Pancreas (tissue), 10 donors: ENCODE data around the gene GUK1. TPM values are rescaled to one million over a fixed set of nuclear protein-coding genes. Genes with fewer than 3 reads are reported as not detected.

ENCODE experiments used
- ATAC-seq, 4 donors: fragments of 200-7000 bp; cut with Tn5 transposase; one replicate each; pipeline versions ENCODE4 v1.8.0 to v1.9.1; 2020; ENCODE audit warnings: mild to moderate bottlenecking in 4 of 4, moderate library complexity in 4 of 4
- DNase-seq, 6 donors: peaks; one replicate each; pipeline ENCODE4 v3.0.0-alpha.2; 2020
- FAIRE-seq: peaks from 2 replicates; lab custom pipeline; 2012; peaks lifted over from hg19 to GRCh38; lab: Jason Lieb, UNC
- H3K27ac ChIP-seq, 4 donors: fragments of 200-600 bp; sonication (generic); 1 replicate in 3 of 4; 2 replicates in 1 of 4; pipeline versions ENCODE4 v1.5.0 to v1.8.0; 2020
- H3K27me3 ChIP-seq, 4 donors: fragments of 200-600 bp; one replicate each; pipeline ENCODE4 v1.8.0; 2021
- H3K36me3 ChIP-seq, 3 donors: fragments of 200-600 bp; sonication (generic) in 1 of 3; one replicate each; pipeline versions ENCODE4 v1.5.0 to v1.8.0; 2020 to 2021
- H3K4me1 ChIP-seq, 3 donors: fragments of 200-600 bp; one replicate each; pipeline ENCODE4 v1.8.0; 2021
- H3K4me3 ChIP-seq, 4 donors: fragments of 200-600 bp; sonication (generic) in 2 of 4; one replicate each; pipeline versions ENCODE4 v1.5.0 to v1.8.0; 2020 to 2021
- H3K9me3 ChIP-seq, 4 donors: fragments of 200-600 bp; one replicate each; pipeline ENCODE4 v1.8.0; 2021
- whole genome bisulfite sequencing, 2 donors: extraction: QIAGEN DNeasy Blood & Tissue Kit; methylation state at CpG; one replicate each; pipeline ENCODE4 v1.1.7; 2013; 5-methylcytosine and 5-hydroxymethylcytosine counted together
- intact Hi-C, 3 donors: fragments of 100-400 bp; cut with DNase I; formaldehyde crosslinking; loops; one replicate each; pipeline versions ENCODE4 v1.11.1 to v1.14.2; 2022
- polyA plus RNA-seq, 2 donors: library from polyadenylated mRNA; stranded (reverse); fragments of 200-250 nt; gene quantifications; one replicate each; pipeline ENCODE4 v1.2.3, GENCODE V29; 2013
- total RNA-seq, 6 donors: library from RNA; stranded (reverse); fragmentation: NEBNext Ultra II Directional in 4 of 6; extraction: Animal tissue kit (Norgen Biotek cat#: 25700) in 4 of 6; gene quantifications; one replicate each; pipeline versions ENCODE4 v1.2.1 to v1.2.4, GENCODE V29; 2021 to 2023
- TF ChIP-seq, protein P1 (sequence below), 4 donors: fragments of 200-600 bp; sonication (generic) in 3 of 4; IDR thresholded peaks; one replicate each; pipeline versions ENCODE4 v1.5.0 to v1.8.0; 2021; ENCODE audit warnings: antibody characterized with exemption in 4 of 4
- donor health status: healthy with polysubstance abuse.
- donor health status: DM: no; HTN: no; CAD: no; lungs with moderate emphysema.
- donor health status: DM: no; HTN: no; CAD: no.
- donor health status: control.
- donor health status: control.
- donor health status: Bipolar disorder and iron deficiency.
- donor health status: DM: yes; HTN: yes; CAD: no.
- donor health status: DM: no; HTN: no; CAD: no.
- donor health status: DM: no; HTN: no; CAD: no.
- donor health status: DM: yes; HTN: yes; CAD: no.

The GUK1 gene
- total and polyA plus RNA-seq, 8 donors: 71.5 to 317 (median 101) TPM

DNA sequence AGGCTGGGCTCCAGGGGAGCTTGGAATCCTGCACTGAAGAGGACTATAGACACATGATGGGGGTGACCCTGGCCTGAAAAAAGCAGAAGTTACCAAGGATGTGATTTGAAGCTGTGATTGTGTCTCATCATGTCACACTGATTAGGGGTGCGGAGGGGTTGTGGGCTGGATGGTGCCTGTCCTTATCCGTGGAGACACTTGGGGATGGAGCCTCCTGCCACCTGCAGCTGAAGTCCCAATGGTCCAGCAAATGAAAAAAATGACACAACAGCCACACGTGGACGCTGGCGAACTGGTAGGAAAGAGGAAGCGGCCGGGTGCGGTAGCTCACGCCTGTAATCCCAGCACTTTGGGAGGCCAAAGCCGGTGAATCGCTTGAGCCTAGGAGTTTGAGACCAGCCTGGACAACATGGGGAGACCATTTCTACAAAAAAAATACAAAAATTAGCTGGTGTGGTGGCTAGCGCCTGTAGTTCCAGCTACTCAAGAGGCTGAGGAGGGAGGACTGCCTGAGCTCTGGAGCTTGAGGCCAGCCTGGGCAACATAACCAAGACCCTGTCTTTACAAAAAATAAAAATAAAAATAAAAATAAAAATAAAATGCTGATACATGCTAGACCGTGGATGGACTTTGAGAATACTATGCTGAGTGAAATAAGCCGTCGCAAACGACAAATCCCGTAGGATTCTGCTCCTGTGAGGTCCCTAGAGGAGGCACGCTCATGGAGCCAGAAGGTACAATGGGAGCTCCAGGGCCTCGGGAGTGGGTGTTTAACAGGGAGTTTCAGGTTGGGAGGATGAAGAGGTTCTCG lies 24.7 kb downstream of the GUK1 start:
- no peak for FAIRE-seq

DNA sequence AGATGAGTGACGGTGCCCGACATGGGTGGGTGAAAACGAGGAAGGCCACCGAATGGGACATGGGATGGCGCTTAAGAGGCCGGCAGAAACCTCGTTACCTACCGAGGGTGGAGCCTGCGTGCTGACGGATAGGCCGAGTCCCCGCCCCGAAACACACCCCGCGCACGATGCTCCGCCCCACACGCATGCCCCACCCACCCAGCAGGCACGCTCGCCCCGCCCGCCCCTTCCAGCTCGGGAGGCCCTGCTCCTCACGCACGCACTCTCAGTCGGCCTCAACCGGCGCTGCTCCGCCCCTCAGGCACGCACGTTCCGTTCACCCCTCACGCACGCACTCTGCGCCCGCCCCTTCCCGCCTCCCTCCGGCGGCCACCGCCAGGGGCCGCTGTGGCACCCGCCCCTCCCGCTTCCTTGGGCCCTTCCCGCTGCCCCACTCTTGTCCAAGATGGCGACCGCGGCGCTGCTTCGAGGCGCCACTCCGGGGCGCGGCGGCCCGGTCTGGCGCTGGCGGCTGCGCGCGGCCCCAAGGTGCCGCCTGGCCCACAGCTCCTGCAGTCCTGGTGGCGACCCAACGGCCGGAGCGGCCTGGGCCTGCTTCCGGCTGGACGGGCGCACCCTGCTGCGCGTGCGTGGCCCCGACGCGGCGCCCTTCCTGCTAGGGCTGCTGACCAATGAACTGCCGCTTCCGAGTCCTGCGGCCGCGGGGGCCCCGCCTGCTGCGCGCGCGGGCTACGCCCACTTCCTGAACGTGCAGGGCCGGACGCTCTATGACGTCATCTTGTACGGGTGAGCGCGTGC lies 25.5 kb downstream of the GUK1 start, which contains the start of gene IBA57:
IBA57 (plus strand) TSS at position 433 of the 798 bp plus-strand sequence; CDS start at position 446, 13 bp downstream.
- WGBS, 2 donors: 0% methylated on average over 70 to 93 of the region's 93 CpGs
- Histone ChIP-seq H3K27me3 (no peaks in the 10 kb centered on the region), H3K27ac (peak within 1 kb of the TSS; percentile 99 to 100 (median 100)), H3K36me3 (no peaks in the 10 kb centered on the region), H3K4me1 (no peaks in the 10 kb centered on the region), H3K9me3 (no peaks in the 10 kb centered on the region), H3K4me3 (peak within 1 kb of the TSS; percentile 66 to 84 (median 78))
- TF ChIP-seq, protein P1, sequence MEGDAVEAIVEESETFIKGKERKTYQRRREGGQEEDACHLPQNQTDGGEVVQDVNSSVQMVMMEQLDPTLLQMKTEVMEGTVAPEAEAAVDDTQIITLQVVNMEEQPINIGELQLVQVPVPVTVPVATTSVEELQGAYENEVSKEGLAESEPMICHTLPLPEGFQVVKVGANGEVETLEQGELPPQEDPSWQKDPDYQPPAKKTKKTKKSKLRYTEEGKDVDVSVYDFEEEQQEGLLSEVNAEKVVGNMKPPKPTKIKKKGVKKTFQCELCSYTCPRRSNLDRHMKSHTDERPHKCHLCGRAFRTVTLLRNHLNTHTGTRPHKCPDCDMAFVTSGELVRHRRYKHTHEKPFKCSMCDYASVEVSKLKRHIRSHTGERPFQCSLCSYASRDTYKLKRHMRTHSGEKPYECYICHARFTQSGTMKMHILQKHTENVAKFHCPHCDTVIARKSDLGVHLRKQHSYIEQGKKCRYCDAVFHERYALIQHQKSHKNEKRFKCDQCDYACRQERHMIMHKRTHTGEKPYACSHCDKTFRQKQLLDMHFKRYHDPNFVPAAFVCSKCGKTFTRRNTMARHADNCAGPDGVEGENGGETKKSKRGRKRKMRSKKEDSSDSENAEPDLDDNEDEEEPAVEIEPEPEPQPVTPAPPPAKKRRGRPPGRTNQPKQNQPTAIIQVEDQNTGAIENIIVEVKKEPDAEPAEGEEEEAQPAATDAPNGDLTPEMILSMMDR (IDR thresholded peaks at IDR 0.05): peak; percentile 68 to 96 (median 90)
- DNase-seq (peak; percentile 98 to 100 (median 100)), ATAC-seq (peak; percentile 86 to 92 (median 90)), FAIRE-seq (no peak)
- intact Hi-C loops: no loop called here

More for the DNA sequence above, 24.7 kb downstream of the GUK1 start:
- intact Hi-C loops: no loop called here
- 47 to 50% methylated on average over 20 of the region's 20 CpGs for WGBS, 2 donors
- Histone ChIP-seq H3K4me1 (no peaks in the 10 kb centered on the region), H3K4me3 (peak overlapping the region; percentile 19 to 73 (median 34)), H3K36me3 (no peaks in the 10 kb centered on the region), H3K27ac (peak overlapping the region; percentile 49 to 100 (median 86)), H3K27me3 (no peaks in the 10 kb centered on the region), H3K9me3 (no peaks in the 10 kb centered on the region)
- TF ChIP-seq, protein P1 (IDR thresholded peaks at IDR 0.05): no peak
- peak; percentile 1 to 3 (median 1) for ATAC-seq
- peak in 4 of 6 donors; percentile 41 to 66 (median 45) for DNase-seq

DNA sequence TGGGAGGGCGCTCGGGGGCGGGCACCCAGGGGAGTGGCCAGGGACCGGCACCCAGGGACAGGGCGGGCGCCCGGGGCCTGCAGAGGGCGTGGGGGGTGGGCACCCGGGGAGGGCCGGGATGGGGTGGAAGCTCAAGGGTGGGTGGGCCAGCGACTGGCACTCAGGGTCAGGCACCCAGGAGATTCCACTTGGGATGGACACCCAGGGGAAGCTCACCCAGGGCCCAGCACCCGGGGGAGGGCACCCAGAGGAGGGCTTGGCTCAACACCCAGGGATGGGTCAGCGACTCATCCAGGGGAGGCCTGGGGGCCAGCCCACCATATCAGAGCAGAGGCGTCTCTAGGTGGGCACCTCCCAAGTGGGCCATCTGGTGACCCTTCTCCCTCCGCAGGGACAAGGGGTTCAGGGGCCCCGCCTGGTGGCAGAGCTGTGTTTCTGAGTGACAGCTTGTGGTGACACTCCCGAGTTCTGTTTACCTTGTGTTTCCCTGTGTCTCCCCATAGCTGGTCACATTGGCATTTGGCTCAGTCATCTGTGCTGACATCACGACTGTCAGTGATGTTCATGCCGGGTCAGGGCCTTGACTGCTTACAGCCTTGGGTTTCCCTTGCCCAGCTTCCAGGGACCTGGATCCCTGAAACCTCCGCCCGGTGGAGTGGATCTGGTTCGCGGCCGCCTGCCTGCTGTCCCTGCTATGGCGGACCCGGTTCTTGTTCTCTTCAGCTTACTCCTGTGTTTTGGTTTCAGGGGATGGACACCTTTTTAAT lies 26.3 kb downstream of the GUK1 start:
- H3K36me3 ChIP-seq: no peaks in the 10 kb centered on the region
- H3K27me3 ChIP-seq: no peaks in the 10 kb centered on the region
- 5 to 10% methylated on average over 25 to 26 of the region's 26 CpGs for WGBS, 2 donors
- H3K9me3 ChIP-seq: no peaks in the 10 kb centered on the region
- DNase-seq: peak in 3 of 6 donors; percentile 55 to 75 (median 74)
- TF ChIP-seq, protein P1 (IDR thresholded peaks at IDR 0.05): peak in 1 of 4 donors; percentile 5
- no peaks in the 10 kb centered on the region for H3K4me1 ChIP-seq
- FAIRE-seq: no peak
- H3K4me3 ChIP-seq: peak overlapping the region; percentile 66 to 84 (median 78)
- intact Hi-C loops: no loop called here
- ATAC-seq: peak; percentile 6 to 40 (median 14)
- H3K27ac ChIP-seq: peak overlapping the region; percentile 99 to 100 (median 100)

DNA sequence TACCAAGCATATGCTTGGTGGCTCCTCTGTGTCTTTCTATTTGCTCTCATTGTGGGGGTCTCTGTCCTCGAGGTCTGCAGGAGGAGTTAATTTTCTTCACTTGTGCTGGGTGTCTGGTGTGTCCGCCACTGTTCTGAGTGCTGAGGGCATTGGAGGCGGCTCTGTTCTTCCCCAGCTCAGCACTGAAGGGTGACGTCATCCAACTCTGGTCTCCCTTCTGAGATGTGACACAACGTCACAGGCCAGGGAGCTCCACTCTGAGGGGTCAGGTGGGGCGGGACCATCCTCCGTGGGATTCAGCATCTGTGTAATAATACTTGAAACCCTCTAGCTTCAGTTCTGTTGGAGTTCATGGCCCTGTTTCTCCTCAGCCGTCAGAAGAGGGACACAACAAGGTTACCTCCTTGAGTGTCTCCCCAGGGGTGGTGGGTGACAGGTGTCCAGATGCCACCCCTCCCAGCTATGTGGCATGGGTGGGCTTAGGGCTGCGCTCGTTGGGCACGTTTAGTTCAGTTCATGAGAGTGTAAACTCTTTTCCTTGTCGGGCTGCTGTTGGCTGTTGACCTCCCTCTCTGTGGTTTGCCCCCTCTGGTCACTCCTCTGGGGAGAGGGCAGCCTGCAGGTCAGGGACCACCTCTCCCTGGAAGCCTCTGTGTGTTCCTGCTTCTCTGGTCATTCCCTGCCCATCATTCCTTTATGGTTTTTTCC lies 28.6 kb downstream of the GUK1 start:
- Histone ChIP-seq H3K36me3 (no peaks in the 10 kb centered on the region), H3K4me1 (no peaks in the 10 kb centered on the region), H3K27ac (no peak overlapping the region), H3K9me3 (no peaks in the 10 kb centered on the region), H3K4me3 (no peak overlapping the region), H3K27me3 (no peaks in the 10 kb centered on the region)
- TF ChIP-seq, protein P1 (IDR thresholded peaks at IDR 0.05): no peak
- 72 to 79% methylated on average over 12 of the region's 12 CpGs for WGBS, 2 donors
- no peak for FAIRE-seq
- no peak for ATAC-seq
- DNase-seq: peak in 2 of 6 donors; percentile 9 to 30
- intact Hi-C loops: no loop called here
